ENCODE measurements around the gene ALDH1B1. TPM values are rescaled to one million over a fixed set of nuclear protein-coding genes. Genes with fewer than 3 reads are reported as not detected.
A peak's percentile ranks its signal among the peaks of the same experiment; 100 is the strongest.

The ALDH1B1 gene
- total RNA-seq, 2 experiments from 2014 or later: 14.1 to 17.9 TPM

DNA sequence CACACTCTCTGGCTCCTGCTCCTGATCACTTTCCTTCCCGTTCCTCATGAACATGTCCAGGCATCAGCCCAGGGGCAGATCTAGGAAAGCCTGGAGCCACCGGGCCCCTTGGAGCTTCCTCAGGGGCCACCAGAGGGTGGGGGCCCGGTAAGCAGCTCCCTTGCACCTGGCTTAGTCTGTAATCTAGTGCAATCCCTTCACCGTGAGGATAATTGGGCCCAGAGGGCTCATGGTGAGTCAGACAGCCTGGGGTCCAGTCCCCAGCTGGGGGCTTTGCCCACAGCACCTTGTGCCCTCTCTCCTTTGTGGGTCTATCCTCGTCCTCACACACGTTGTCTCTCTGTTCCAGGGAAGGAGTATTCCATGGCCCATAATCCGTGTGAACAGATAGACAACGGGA, 10.4 kb upstream of the ALDH1B1 start:
- no peaks in the 10 kb centered on the region for H3K36me3 Mint-ChIP-seq (ENCODE audit: low read depth)
- intact Hi-C loops (cut with micrococcal nuclease): no loop called here

DNA sequence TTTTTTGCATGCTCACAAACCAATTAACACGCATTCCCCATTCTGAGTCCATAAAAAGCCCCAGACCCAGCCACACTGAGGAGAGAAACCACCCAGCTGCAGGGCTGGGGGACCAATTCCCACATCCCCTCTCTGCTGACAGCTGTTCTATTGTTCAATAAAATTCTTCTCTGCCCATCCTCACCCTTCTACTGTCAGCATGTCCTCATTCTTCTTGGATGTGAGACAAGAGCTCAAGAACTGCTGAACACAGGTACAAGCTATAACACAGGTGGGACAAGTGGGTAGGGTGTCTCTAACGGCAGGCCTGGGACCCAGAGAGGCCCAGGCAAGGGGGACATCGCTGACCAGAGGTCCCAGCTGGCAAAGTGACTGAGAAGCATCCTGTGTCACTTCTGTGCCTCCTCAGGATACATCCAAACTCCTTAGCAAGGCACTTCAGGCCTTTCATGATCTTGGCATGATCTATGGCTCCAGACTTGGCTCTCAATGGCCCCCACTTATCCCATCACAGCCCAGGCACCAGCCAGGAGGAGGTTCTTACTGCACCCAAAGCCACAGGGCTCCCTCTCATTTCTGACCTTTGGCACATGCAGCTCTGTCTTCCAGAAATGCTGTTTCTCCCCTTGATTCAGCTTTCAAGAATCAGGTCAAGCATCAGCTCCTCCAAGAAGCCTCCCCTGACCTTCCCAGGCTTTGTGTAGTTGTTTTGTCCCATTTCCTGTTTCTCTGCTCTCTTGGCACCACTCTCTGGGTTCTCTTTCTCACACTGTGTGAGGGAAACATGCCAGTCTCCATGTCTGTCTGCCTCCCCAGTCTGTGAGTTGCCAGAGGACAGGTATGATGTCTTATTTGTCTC, 7.3 kb upstream of the ALDH1B1 start:
- H3K4me3 Mint-ChIP-seq: no peak overlapping the region

More for the DNA sequence above, 10.4 kb upstream of the ALDH1B1 start:
- no peak overlapping the region for H3K27ac Mint-ChIP-seq
- H3K4me3 Mint-ChIP-seq: no peak overlapping the region
- peaks cover 2% of the 10 kb centered on the region for H3K9me3 Mint-ChIP-seq
- H3K27me3 Mint-ChIP-seq (ENCODE audit: low read depth): peaks cover 2% of the 10 kb centered on the region
- no peak for DNase-seq
- CTCF ChIA-PET: no interaction called here
- no peaks in the 10 kb centered on the region for H3K4me1 Mint-ChIP-seq (ENCODE audit: low read depth)

DNA sequence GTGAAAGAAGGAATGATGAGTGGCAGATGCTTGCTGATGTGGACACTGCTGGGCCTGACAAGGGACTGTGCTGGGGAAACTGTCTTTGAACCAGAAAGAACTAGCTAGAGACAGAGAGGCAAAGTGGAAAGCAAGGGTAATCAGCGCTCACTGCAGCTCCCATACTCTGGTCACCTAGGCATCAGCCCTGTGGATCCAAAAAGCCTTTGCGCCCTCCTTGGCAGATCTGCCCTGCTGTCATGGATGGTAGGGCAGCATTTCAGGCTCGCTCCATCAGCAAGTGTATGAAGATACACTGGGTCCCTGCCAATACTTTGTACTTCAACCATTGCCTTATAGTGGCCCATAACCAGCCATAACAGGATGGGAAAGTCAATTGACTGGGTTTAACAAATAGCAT, 6.6 kb upstream of the ALDH1B1 start:
- CTCF ChIA-PET: interaction anchor here (1.0 kb wide), 1 partner anchor 14 kb away, joined by 3 read pairs; no protein-coding TSS in a partner anchor
- Mint-ChIP-seq H3K36me3 (ENCODE audit: low read depth) (no peaks in the 10 kb centered on the region), H3K4me1 (ENCODE audit: low read depth) (no peaks in the 10 kb centered on the region), H3K9me3 (peaks cover 2% of the 10 kb centered on the region), H3K27ac (no peak overlapping the region), H3K4me3 (no peak overlapping the region), H3K27me3 (ENCODE audit: low read depth) (peaks cover 4% of the 10 kb centered on the region)
- DNase-seq: no peak
- intact Hi-C loops (cut with micrococcal nuclease): no loop called here

More for the DNA sequence above, 7.3 kb upstream of the ALDH1B1 start:
- Mint-ChIP-seq H3K27me3 (ENCODE audit: low read depth) (peaks cover 2% of the 10 kb centered on the region), H3K9me3 (peaks cover 2% of the 10 kb centered on the region), H3K4me1 (ENCODE audit: low read depth) (no peaks in the 10 kb centered on the region), H3K27ac (no peak overlapping the region), H3K36me3 (ENCODE audit: low read depth) (no peaks in the 10 kb centered on the region)
- intact Hi-C loops (cut with micrococcal nuclease): no loop called here
- DNase-seq: no peak
- CTCF ChIA-PET: interaction anchor here (1.0 kb wide), 1 partner anchor 15 kb away, joined by 3 read pairs; no protein-coding TSS in a partner anchor

DNA sequence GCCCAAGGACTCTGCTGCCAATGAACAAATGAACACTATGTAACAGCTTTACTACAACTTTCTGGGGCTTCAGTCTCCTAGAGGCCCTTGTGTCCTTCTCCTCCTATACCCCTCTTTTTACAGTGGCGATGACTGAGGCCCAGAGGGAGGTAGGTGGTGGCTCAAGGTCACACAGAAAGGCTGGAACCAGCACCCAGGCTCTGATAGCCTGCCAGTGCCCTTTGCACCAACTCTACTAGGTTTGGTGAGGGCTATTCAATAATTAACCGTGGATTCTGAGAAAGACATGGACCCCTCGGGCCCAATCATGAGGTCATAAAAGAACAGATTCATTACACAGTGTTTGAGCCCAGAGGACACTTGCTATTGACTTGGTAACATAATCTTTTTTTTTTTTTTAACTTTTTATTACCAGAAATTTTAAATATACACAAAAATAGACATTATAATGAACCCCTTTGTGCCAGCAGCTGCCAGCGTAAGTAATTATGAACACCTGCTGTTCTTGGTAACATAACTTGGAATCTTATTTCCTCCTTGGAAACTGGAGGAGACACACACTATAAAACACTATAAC, 6.1 kb upstream of the ALDH1B1 start:
- Mint-ChIP-seq H3K27ac (no peak overlapping the region), H3K4me3 (no peak overlapping the region), H3K36me3 (ENCODE audit: low read depth) (no peaks in the 10 kb centered on the region), H3K9me3 (peaks cover 2% of the 10 kb centered on the region), H3K27me3 (ENCODE audit: low read depth) (peaks cover 6% of the 10 kb centered on the region), H3K4me1 (ENCODE audit: low read depth) (no peaks in the 10 kb centered on the region)
- intact Hi-C loops (cut with micrococcal nuclease): no loop called here
- CTCF ChIA-PET: no interaction called here
- no peak for DNase-seq

DNA sequence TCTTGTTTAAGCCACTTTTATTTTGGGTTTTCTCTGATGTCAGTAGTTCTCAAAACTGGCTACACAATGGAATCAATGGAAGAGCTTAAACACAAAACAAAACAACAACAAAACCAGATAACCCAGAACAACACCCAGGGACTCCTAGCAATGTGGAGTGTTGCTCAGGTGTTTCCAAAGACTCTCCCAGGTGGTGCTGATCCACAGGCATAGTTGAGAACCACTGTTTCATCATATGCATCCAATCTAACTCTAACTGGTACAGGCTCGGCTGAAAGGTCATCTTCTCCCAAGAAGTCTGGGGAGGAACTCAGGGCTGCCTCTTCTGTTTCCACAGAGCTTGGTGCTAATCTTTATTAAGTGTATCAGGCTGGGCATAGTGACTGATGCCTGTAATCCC, 5.4 kb upstream of the ALDH1B1 start:
- CTCF ChIA-PET: no interaction called here
- no peak overlapping the region for H3K4me3 Mint-ChIP-seq

DNA sequence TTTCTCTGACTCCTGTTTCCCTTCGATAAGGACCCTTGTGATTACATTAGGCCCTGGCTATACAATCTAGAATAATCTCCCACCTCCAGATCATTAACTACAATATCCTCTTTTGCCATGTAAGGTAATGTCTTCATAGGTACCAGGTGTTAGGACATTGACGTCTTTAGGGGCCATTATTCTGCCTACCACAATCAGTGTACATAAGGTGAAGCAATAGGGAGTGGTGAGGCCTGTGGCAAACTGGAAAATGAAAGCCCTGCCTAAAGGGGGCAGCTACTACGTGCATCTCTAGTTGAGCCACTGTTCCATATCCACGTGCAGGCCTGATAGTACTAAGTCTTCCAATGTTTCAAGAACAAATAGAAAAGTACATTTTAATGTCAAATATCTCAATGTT, 4.8 kb upstream of the ALDH1B1 start:
- Mint-ChIP-seq H3K27ac (no peak overlapping the region), H3K4me3 (no peak overlapping the region), H3K27me3 (ENCODE audit: low read depth) (peaks cover 12% of the 10 kb centered on the region), H3K4me1 (ENCODE audit: low read depth) (peaks cover 4% of the 10 kb centered on the region), H3K9me3 (peaks cover 2% of the 10 kb centered on the region), H3K36me3 (ENCODE audit: low read depth) (no peaks in the 10 kb centered on the region)
- CTCF ChIA-PET: no interaction called here
- DNase-seq: no peak
- intact Hi-C loops (cut with micrococcal nuclease): no loop called here

More for the DNA sequence above, 5.4 kb upstream of the ALDH1B1 start:
- peaks cover 2% of the 10 kb centered on the region for H3K9me3 Mint-ChIP-seq
- no peak for DNase-seq
- no peaks in the 10 kb centered on the region for H3K36me3 Mint-ChIP-seq (ENCODE audit: low read depth)
- no peak overlapping the region for H3K27ac Mint-ChIP-seq
- H3K4me1 Mint-ChIP-seq (ENCODE audit: low read depth): peaks cover 1% of the 10 kb centered on the region
- H3K27me3 Mint-ChIP-seq (ENCODE audit: low read depth): peaks cover 10% of the 10 kb centered on the region
- intact Hi-C loops (cut with micrococcal nuclease): no loop called here

DNA sequence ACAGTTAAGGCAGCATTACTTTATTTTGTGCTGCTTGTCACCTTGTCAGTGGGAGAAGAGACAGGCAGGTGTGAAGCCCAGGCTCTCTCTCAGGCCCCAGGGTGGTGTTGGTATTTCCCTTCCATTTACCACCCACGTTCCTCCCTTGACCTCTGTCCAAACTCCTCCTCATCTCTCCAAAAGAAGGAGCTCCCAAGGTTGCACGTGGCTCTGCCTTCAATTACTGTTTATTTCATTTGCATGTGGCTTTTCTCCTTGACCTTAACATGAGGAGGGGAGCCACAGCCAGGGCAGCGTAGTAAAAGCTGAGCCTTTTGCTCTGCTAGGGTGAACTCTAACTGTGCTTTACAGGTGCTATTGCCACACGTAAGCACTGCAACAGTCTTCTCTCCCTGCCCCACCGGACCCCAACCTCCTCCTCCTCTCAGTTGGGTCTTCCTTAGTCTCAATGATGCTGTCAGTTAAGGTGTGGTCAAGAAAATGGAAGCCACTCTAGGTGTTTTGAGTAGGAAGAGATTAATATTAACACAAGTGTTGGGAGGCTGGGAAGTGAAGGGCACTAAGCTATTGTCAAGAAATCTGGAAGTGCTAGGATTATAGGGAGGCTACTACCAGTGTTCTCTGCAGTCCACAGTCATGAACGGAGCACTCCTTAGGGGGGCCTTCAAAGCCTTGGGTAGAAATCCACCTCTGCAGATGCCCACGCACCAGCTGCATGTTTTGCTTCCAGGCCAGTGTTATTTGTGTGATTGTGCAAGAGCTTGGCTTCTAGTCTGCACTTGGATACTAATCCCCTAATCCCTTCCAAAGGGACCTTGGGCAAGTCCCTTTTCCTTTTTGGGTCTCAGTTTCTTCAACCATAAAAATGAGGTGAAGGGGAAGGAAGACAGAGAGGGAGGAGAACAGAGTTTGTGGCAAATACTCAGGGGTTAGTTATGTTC, 3.9 kb upstream of the ALDH1B1 start:
- no peak overlapping the region for H3K4me3 Mint-ChIP-seq
- intact Hi-C loops (cut with micrococcal nuclease): no loop called here
- H3K27ac Mint-ChIP-seq: no peak overlapping the region
- H3K9me3 Mint-ChIP-seq: peaks cover 2% of the 10 kb centered on the region
- H3K27me3 Mint-ChIP-seq (ENCODE audit: low read depth): peaks cover 12% of the 10 kb centered on the region
- H3K36me3 Mint-ChIP-seq (ENCODE audit: low read depth): no peaks in the 10 kb centered on the region
- no peak for DNase-seq
- H3K4me1 Mint-ChIP-seq (ENCODE audit: low read depth): peaks cover 9% of the 10 kb centered on the region
- CTCF ChIA-PET: no interaction called here

DNA sequence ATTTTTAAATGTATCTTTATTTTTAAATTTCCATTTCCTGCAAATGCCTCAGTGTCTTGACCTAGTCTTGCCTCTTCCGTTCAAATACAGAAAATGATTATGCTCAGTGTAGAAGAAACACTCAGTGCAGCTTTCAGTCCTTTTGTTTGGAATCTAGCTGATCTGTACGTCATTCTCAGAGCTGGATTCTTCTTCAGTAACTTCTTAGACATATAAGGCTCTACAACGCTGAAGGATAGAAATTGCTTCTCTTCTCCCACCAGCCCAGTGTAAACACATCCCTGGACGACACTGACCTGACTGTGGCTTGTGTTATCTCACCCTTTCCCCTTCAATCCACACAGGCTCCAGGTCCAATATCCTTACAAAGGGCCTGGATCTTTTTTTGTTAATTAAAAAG, 3.2 kb upstream of the ALDH1B1 start:
- H3K36me3 Mint-ChIP-seq (ENCODE audit: low read depth): peaks cover under 1% of the 10 kb centered on the region
- CTCF ChIA-PET: interaction anchor here (0.8 kb wide), 1 partner anchor 301 kb away, joined by 3 read pairs; no protein-coding TSS in a partner anchor
- peaks cover 2% of the 10 kb centered on the region for H3K9me3 Mint-ChIP-seq
- H3K4me1 Mint-ChIP-seq (ENCODE audit: low read depth): peaks cover 13% of the 10 kb centered on the region
- H3K27me3 Mint-ChIP-seq (ENCODE audit: low read depth): peaks cover 9% of the 10 kb centered on the region
- intact Hi-C loops (cut with micrococcal nuclease): no loop called here
- no peak for DNase-seq
- no peak overlapping the region for H3K4me3 Mint-ChIP-seq
- no peak overlapping the region for H3K27ac Mint-ChIP-seq

DNA sequence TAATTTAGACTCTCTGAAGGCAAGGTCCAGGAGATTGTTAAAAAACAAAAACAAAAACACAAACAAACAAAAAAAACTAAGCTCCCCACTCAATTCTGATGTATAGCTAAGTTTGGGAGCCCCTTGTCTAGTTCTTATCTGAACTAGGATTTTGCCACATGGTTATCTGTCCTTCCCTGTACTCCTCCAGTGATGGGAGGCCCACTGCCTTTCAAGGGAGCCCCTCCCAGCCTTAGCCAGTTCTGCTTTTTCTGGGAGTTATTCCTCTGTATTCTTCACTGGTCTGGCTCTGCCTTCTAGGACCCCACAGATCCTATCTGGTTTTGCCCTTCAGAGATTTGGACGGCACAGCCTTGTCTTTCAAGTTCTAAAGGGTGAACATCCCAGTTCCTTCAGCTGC, 2.1 kb upstream of the ALDH1B1 start:
- no peak for DNase-seq
- no peaks in the 10 kb centered on the region for H3K9me3 Mint-ChIP-seq
- H3K27me3 Mint-ChIP-seq (ENCODE audit: low read depth): peaks cover 9% of the 10 kb centered on the region
- CTCF ChIA-PET: no interaction called here
- H3K36me3 Mint-ChIP-seq (ENCODE audit: low read depth): peaks cover 11% of the 10 kb centered on the region
- H3K4me1 Mint-ChIP-seq (ENCODE audit: low read depth): peaks cover 13% of the 10 kb centered on the region
- intact Hi-C loops (cut with micrococcal nuclease): loop anchor here (5.0 kb wide), 1 partner anchor 488 kb away; the partner anchor contains the start of gene SLC25A51
- H3K4me3 Mint-ChIP-seq: no peak overlapping the region
- H3K27ac Mint-ChIP-seq: no peak overlapping the region

DNA sequence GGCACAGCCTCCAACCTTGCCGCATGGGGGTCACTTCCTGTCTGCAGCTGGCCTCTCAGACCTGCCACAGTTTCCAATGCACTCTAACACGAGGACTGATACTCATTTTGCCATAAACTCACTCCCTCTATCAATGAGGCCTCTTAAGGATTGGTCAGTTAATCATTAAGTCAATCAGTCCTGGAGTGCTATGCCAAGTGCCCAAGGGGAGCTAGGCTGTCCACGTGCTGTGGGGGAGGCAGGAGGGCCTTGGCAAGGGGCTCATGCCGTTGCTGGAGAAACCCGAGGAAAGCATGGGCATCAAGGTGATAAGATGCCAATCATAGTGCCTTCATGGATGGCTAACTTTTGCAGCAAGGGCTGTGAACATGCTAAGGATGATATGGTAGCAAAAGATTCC, 1.7 kb upstream of the ALDH1B1 start:
- DNase-seq: no peak
- Mint-ChIP-seq H3K4me1 (ENCODE audit: low read depth) (peaks cover 13% of the 10 kb centered on the region), H3K27ac (no peak overlapping the region), H3K27me3 (ENCODE audit: low read depth) (peaks cover 9% of the 10 kb centered on the region), H3K36me3 (ENCODE audit: low read depth) (peaks cover 15% of the 10 kb centered on the region), H3K9me3 (no peaks in the 10 kb centered on the region), H3K4me3 (no peak overlapping the region)
- intact Hi-C loops (cut with micrococcal nuclease): loop anchor here (5.0 kb wide), 1 partner anchor 489 kb away; the partner anchor contains the start of gene SLC25A51
- CTCF ChIA-PET: no interaction called here

DNA sequence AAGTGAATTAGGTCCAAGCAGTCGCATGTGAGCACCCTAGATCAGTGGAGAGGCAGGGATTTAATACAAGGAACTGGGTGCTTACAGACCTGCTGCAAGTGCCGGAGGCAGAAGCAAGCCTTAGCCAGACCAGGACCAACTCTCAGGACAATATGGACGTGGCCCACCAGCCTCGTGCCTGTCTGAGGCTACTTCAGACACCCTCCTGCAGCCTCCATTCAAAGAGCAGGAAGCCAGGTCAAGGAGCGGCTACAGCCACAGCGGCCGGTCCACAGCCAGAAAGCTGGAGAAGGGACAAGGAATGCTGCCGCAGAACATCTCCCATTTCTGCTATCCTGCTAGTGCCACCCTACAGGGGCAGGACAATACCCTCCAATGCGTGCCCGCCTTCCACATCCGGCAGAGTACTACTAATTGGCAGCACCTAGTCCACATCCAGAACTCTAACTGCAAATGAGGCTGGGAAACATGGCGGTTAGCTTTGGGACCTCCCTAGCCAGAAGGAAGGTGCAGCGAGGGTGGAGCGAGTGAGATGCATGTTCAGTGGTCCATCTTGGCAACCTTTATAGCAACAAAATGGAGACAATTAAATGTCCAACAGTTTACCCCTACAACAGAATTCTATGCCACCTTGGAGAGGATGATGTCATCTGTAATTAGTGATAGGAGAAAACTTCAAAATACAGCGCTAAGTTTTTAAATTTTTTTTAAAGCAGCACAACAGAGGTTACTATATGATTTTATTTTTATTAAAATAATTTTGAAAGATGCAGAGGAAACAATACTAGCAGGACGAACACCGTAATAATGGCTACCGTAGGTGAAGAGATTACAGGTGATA, 1.0 kb upstream of the ALDH1B1 start:
- intact Hi-C loops (cut with micrococcal nuclease): loop anchor here (5.0 kb wide), 1 partner anchor 489 kb away; the partner anchor contains the start of gene SLC25A51
- no peak overlapping the region for H3K27ac Mint-ChIP-seq
- peaks cover 21% of the 10 kb centered on the region for H3K36me3 Mint-ChIP-seq (ENCODE audit: low read depth)
- H3K9me3 Mint-ChIP-seq: peaks cover 2% of the 10 kb centered on the region
- peaks cover 13% of the 10 kb centered on the region for H3K4me1 Mint-ChIP-seq (ENCODE audit: low read depth)
- peak overlapping the region; percentile 89 for H3K4me3 Mint-ChIP-seq
- peaks cover 9% of the 10 kb centered on the region for H3K27me3 Mint-ChIP-seq (ENCODE audit: low read depth)
- DNase-seq: no peak
- CTCF ChIA-PET: no interaction called here
